ENCODE measurements around the gene DYSF.

DYSF gene

DNA sequence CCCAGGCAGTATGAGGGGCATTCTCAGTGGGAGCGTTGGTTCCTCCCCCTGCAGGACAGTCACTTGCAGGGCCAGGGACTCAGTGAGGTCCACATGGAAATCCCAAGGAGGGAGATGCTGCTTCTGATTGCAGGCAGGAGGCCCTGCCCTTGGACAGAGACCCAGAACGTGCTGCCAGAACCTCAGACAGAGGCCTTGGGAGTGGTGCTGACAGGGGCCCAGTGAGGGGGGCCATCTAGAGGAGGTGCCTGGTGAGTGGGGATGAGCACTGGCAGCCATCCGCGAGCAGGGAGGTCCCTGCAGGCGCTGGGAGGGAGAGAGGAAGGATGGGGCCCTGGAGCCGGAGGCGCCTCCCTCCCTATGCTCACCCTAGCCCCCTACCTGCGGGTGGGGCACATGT is 133.1 kb downstream of the DYSF start:
- POLR2A ChIA-PET: no interaction called here
- CTCF ChIA-PET: no interaction called here

GRCh38 chr2:71587509-71588073 is 134.2 kb downstream of the DYSF start:
- CTCF ChIA-PET: no interaction called here
- no peak for TF ChIP-seq CTCF (IDR thresholded peaks at IDR 0.05; ENCODE audit: insufficient read depth, low read length, missing control alignments)
- POLR2A ChIA-PET: no interaction called here
- no peak overlapping the region for H3K4me3 ChIP-seq (ENCODE audit: low read depth, low read length)
- DNase-seq (ENCODE audit: low read depth, low spot score): no peak

More for the DNA sequence above, 133.1 kb downstream of the DYSF start:
- DNase-seq (ENCODE audit: low read depth, low spot score): no peak
- no peak overlapping the region for H3K4me3 ChIP-seq (ENCODE audit: low read depth, low read length)
- TF ChIP-seq CTCF (IDR thresholded peaks at IDR 0.05; ENCODE audit: insufficient read depth, low read length, missing control alignments): no peak

DNA sequence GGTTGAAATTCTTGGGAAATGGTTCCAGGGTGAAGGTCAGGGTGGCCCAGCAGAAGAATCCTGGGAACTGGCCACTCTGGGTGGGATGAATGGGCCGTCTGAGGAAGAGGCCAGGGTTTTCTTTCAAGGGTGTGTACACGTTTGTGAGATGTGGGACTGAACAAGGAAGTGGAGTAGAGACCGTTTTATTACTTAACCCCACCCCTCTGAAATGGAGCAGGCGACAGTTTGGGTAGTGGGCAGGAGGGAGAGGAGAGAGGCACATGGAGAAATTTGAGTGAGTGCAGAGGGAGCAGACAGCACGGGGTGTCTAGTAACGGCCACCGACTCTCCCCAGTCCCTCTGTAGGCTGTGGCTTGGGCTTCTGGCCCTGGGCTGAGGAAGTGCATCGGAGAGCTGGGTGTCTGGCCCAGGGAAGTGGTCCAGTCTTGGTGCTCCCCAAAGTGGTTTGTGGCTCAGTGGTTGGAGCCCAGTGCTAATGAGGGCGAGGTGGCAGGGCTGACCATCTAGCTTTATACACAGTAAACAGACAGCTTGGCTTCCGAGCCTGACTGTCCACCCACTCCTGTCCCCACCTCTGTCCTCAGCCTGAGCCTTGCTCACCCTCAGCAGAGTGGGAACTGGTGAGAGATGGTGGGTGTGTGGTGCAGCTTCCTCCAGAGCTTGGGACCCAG is 135.3 kb downstream of the DYSF start:
- H3K4me3 ChIP-seq (ENCODE audit: low read depth, low read length): no peak overlapping the region
- TF ChIP-seq CTCF (IDR thresholded peaks at IDR 0.05; ENCODE audit: insufficient read depth, low read length, missing control alignments): no peak
- POLR2A ChIA-PET: no interaction called here
- CTCF ChIA-PET: interaction anchor here (1.5 kb wide), 1 partner anchor 44 kb away, joined by 3 read pairs; no protein-coding TSS in a partner anchor
- DNase-seq (ENCODE audit: low read depth, low spot score): no peak

- no peak for TF ChIP-seq CTCF (IDR thresholded peaks at IDR 0.05; ENCODE audit: insufficient read depth, low read length, missing control alignments)
- CTCF ChIA-PET: interaction anchor here (1.1 to 1.5 kb wide), 2 partner anchors 41 to 45 kb away, joined by 3 to 4 read pairs; no protein-coding TSS in a partner anchor
- POLR2A ChIA-PET: no interaction called here
- H3K4me3 ChIP-seq (ENCODE audit: low read depth, low read length): no peak overlapping the region
- no peak for DNase-seq (ENCODE audit: low read depth, low spot score)
Observed at GRCh38 chr2:71589763-71590162, 136.4 kb downstream of the DYSF start.

DNA sequence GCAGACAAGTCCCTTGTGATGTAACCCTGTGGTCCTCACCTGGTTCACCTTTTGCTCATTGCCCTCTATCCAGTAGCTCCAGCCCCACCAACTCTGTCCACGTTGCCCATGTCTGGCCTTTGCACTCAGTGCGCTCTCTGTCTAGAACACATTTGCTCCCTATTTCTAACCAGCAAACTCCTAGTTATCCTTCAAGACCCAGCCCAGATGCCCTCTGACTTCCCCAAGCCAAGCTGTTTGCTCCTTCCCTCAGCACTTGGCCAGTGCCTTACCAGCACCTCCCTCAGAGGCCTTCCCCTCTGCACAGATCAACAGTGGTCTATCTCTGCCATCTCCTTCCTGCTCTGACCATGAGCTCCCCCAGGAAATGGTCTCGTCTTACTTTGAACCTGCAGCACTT is 137.7 kb downstream of the DYSF start:
- no peak for TF ChIP-seq CTCF (IDR thresholded peaks at IDR 0.05; ENCODE audit: insufficient read depth, low read length, missing control alignments)
- ChIA-PET POLR2A (no interaction called here), CTCF (interaction anchor here (1.1 kb wide), 1 partner anchor 45 kb away, joined by 3 read pairs; no protein-coding TSS in a partner anchor)
- DNase-seq (ENCODE audit: low read depth, low spot score): no peak
- H3K4me3 ChIP-seq (ENCODE audit: low read depth, low read length): no peak overlapping the region

- ChIA-PET CTCF (interaction anchor here (1.1 to 8.2 kb wide), 2 partner anchors 18 to 46 kb away, joined by 3 to 50 read pairs; no protein-coding TSS in a partner anchor), POLR2A (no interaction called here)
- no peak for TF ChIP-seq CTCF (IDR thresholded peaks at IDR 0.05; ENCODE audit: insufficient read depth, low read length, missing control alignments)
- DNase-seq (ENCODE audit: low read depth, low spot score): no peak
- no peak overlapping the region for H3K4me3 ChIP-seq (ENCODE audit: low read depth, low read length)
Observed at GRCh38 chr2:71592181-71592711, 138.9 kb downstream of the DYSF start.

All from AG04449 (cell line).